HG03159 (cell line): ENCODE data around the gene MCCC2.
"Not testable (repeated sequence)": the region's sequence is repeated elsewhere in the genome, so short reads cannot be mapped to it uniquely, and the experiment has no call there.

Experiments
- ATAC-seq: cut with Tn5 transposase; IDR thresholded peaks from one replicate; pipeline ENCODE4 v1.9.1; 2021; ENCODE audit warnings: mild to moderate bottlenecking, moderate library complexity; ENCODE audit not compliant: unreplicated experiment

Gene MCCC2

GRCh38 chr5:71658916-71659662 lies 71.9 kb downstream of the MCCC2 start:
- no peak for ATAC-seq

GRCh38 chr5:71662381-71662780 lies 75.2 kb downstream of the MCCC2 start:
- no peak for ATAC-seq

- ATAC-seq = no peak
Observed at GRCh38 chr5:71663191-71663969, 76.2 kb downstream of the MCCC2 start.

GRCh38 chr5:71664615-71665014 lies 77.5 kb downstream of the MCCC2 start:
- not testable (repeated sequence) for ATAC-seq

- ATAC-seq = no peak
Observed at GRCh38 chr5:71666321-71666720, 79.2 kb downstream of the MCCC2 start.

- no peak for ATAC-seq
Observed at GRCh38 chr5:71677977-71678376, 90.8 kb downstream of the MCCC2 start.

- ATAC-seq = no peak
Observed at GRCh38 chr5:71679714-71680113, 92.6 kb downstream of the MCCC2 start.

GRCh38 chr5:71680510-71680909 lies 93.4 kb downstream of the MCCC2 start:
- ATAC-seq = no peak

- ATAC-seq = no peak
Observed at GRCh38 chr5:71681296-71681695, 94.2 kb downstream of the MCCC2 start.

- ATAC-seq = no peak
Observed at GRCh38 chr5:71684309-71684708, 97.2 kb downstream of the MCCC2 start.

- no peak for ATAC-seq
Observed at GRCh38 chr5:71693828-71694427, 106.8 kb downstream of the MCCC2 start.

- no peak for ATAC-seq
Observed at GRCh38 chr5:71695071-71695470, 107.9 kb downstream of the MCCC2 start.

GRCh38 chr5:71695595-71695994 lies 108.5 kb downstream of the MCCC2 start:
- ATAC-seq = no peak

GRCh38 chr5:71697967-71698366 lies 110.8 kb downstream of the MCCC2 start:
- no peak for ATAC-seq

- ATAC-seq = no peak
Observed at GRCh38 chr5:71699233-71699632, 112.1 kb downstream of the MCCC2 start.

- no peak for ATAC-seq
Observed at GRCh38 chr5:71699751-71700150, 112.6 kb downstream of the MCCC2 start.

GRCh38 chr5:71700803-71701202 lies 113.7 kb downstream of the MCCC2 start:
- no peak for ATAC-seq

- ATAC-seq = no peak
Observed at GRCh38 chr5:71701407-71701806, 114.3 kb downstream of the MCCC2 start.

- no peak for ATAC-seq
Observed at GRCh38 chr5:71703941-71704340, 116.8 kb downstream of the MCCC2 start.

GRCh38 chr5:71705421-71705820 lies 118.3 kb downstream of the MCCC2 start:
- no peak for ATAC-seq

- ATAC-seq = no peak
Observed at GRCh38 chr5:71706906-71707305, 119.8 kb downstream of the MCCC2 start.
